ENCODE data around the gene WDR54.

DNA sequence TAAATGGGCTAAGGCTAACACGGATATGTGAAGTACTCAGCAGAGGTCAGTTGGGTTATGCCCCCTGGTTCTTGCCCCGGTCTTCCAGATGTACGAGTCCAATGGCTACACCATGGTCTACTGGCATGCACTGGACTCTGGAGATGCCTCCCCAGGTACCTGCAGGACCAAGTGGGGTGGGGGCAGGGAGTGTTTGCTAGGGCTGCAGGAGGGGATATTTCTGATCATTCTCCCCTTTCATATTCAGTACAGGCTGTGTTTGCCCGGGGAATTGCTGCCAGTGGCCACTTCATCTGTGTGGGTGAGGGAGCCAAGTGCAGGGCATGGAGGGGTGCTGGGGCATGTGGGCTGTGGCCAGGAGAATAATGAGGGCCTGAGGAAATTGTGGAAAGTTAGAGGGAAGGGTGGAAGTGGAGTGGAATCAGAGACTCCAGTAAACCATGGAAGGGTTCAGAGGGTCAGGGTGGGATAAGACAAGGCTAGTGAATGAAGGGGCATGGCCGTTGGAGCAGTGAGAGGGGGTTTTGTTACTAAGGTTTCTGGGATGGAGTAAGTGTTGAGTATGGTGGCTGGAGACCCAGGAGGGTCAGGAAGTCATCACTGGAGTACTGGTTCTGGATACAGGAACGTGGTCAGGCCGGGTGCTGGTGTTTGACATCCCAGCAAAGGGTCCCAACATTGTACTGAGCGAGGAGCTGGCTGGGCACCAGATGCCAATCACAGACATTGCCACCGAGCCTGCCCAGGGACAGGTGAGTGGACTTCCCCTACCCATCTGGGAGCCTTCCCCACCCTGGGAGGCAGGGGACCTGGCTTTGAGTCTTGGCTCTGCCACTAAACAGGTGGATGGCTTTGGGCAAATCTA lies 1.9 kb downstream of the WDR54 start:
- TF ChIP-seq, protein P1, sequence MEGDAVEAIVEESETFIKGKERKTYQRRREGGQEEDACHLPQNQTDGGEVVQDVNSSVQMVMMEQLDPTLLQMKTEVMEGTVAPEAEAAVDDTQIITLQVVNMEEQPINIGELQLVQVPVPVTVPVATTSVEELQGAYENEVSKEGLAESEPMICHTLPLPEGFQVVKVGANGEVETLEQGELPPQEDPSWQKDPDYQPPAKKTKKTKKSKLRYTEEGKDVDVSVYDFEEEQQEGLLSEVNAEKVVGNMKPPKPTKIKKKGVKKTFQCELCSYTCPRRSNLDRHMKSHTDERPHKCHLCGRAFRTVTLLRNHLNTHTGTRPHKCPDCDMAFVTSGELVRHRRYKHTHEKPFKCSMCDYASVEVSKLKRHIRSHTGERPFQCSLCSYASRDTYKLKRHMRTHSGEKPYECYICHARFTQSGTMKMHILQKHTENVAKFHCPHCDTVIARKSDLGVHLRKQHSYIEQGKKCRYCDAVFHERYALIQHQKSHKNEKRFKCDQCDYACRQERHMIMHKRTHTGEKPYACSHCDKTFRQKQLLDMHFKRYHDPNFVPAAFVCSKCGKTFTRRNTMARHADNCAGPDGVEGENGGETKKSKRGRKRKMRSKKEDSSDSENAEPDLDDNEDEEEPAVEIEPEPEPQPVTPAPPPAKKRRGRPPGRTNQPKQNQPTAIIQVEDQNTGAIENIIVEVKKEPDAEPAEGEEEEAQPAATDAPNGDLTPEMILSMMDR (IDR thresholded peaks at IDR 0.05; ENCODE audit: borderline replicate concordance, extremely low read depth, low read length, poor library complexity, severe bottlenecking) = no peak
- no peak for TF ChIP-seq EZH2 (IDR thresholded peaks at IDR 0.05; ENCODE audit: borderline replicate concordance, low read depth, low read length, severe bottlenecking)

Measured in DND-41 (cell line).